Psoas muscle (tissue), 8 donors: ENCODE data around the gene MPZL3. TPM values are rescaled to one million over a fixed set of nuclear protein-coding genes. Genes with fewer than 3 reads are reported as not detected.

Source experiments
- ATAC-seq, 4 donors: fragments of 200-7000 bp; cut with Tn5 transposase; one replicate each; pipeline ENCODE4 v1.9.1; 2020; ENCODE audit warnings: moderate library complexity in 3 of 4, mild to moderate bottlenecking in 2 of 4
- DNase-seq, 2 donors: peaks; one replicate each; pipeline ENCODE4 v3.0.0-alpha.2; 2020
- H3K27ac ChIP-seq: fragments of 200-600 bp; one replicate; pipeline ENCODE4 v1.8.0; 2022
- H3K27me3 ChIP-seq, 3 donors: fragments of 200-600 bp in 1 of 3; one replicate each; pipeline versions ENCODE4 v1.6.1 to v1.8.0; 2013 to 2022; ENCODE audit warnings: low read length in 2 of 3, mild to moderate bottlenecking in 2 of 3, moderate library complexity in 1 of 3; ENCODE audit not compliant: insufficient read depth in 3 of 3
- H3K36me3 ChIP-seq, 2 donors: fragments of 200-600 bp in 1 of 2; one replicate each; pipeline versions ENCODE4 v1.6.1 to v1.8.0; 2013 to 2022; ENCODE audit warnings: low read depth in 1 of 2, mild to moderate bottlenecking in 1 of 2, moderate library complexity in 1 of 2; ENCODE audit not compliant: insufficient read depth in 1 of 2
- H3K4me1 ChIP-seq: fragments of 200-600 bp; one replicate; pipeline ENCODE4 v1.8.0; 2022
- H3K4me3 ChIP-seq: fragments of 200-600 bp; one replicate; pipeline ENCODE4 v1.8.0; 2022; ENCODE audit warnings: mild to moderate bottlenecking
- H3K9me3 ChIP-seq: fragments of 200-600 bp; one replicate; pipeline ENCODE4 v1.8.0; 2022
- CTCF ChIP-seq: fragments of 200-600 bp; IDR thresholded peaks from one replicate; pipeline ENCODE4 v1.8.0; 2022; ENCODE audit warnings: antibody characterized with exemption
- WGBS, 3 donors: extraction: QIAGEN DNeasy Blood & Tissue Kit; methylation state at CpG; one replicate each; pipeline versions ENCODE4 v1.1.6 to v1.1.7; 2013; 5-methylcytosine and 5-hydroxymethylcytosine counted together
- intact Hi-C, 2 donors: fragments of 100-400 bp; cut with DNase I; formaldehyde crosslinking; loops; one replicate each; pipeline versions ENCODE4 v1.11.0 to v1.14.2; 2022
- long read RNA-seq, 2 donors: library from polyadenylated mRNA; unstranded; transcript quantifications; one replicate each; pipeline ENCODE4 v2.0.0, GENCODE V29; 2021
- polyA plus RNA-seq, 3 donors: library from polyadenylated mRNA; stranded (reverse); fragments of 200-250 nt; gene quantifications; one replicate each; pipeline ENCODE4 v1.2.3, GENCODE V29; 2013
- total RNA-seq, 4 donors: library from RNA; stranded (reverse); fragmentation: NEBNext Ultra II Directional in 2 of 4; extraction: Animal tissue kit (Norgen Biotek cat#: 25700) in 2 of 4; gene quantifications; one replicate each; pipeline versions ENCODE4 v1.2.1 to v1.2.4, GENCODE V29; 2021 to 2023
- donor health status: healthy with polysubstance abuse.
- donor health status: DM: no; HTN: no; CAD: no; lungs with moderate emphysema.
- donor health status: Bipolar disorder and iron deficiency.
- donor health status: healthy.
- donor health status: DM: yes; HTN: yes; CAD: no.
- donor health status: DM: no; HTN: no; CAD: no.
- donor health status: DM: no; HTN: no; CAD: no.
- donor health status: DM: yes; HTN: yes; CAD: no.

MPZL3 gene, protein sequence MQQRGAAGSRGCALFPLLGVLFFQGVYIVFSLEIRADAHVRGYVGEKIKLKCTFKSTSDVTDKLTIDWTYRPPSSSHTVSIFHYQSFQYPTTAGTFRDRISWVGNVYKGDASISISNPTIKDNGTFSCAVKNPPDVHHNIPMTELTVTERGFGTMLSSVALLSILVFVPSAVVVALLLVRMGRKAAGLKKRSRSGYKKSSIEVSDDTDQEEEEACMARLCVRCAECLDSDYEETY
- total RNA-seq: under 1 TPM; 0.22 to 0.97 (median 0.49) TPM
- under 1 TPM; 0.07 to 0.16 (median 0.13) TPM for polyA plus RNA-seq
- long read RNA-seq, donor 1: 0 reads
- long read RNA-seq, donor 2: 0 reads

DNA sequence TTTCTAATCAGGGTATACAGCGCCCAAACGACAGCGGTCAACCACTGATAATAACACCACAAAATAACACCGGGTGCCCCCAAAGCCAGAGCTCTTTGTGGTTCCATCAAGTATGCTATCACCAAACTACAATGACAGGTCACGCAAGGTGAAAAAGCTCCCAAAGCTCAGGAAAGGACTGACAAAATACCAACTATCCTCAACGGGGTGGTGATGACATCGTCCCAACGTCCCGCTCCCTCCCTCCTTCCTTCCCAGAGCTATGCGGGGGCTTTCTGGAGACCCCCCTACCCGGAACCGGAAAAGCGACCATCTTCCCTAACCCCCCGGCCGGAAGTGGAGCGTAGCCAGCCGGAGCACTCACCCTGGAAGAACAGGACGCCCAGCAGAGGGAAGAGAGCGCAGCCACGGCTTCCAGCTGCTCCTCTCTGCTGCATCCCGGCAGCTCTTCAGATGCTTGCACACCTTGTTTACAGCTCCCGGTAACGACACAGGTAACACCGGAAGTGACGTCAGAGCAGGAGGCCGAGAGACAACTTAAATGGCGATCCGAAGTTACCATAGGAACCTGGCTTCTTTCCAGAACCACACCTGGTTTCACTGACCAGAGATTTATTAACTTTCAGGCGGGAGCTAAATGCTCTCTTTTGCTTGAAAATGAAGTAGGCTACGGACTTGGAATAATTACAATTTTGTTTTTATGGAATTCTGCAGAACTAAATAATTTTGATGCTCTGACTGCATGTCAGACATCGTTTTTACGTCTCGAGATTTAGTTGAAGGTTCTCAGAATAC, at the start of gene MPZL3:
Gene MPZL3 (minus strand): TSS at position 508 of the 795 bp plus-strand sequence. CDS start 71 bp downstream, at position 437.
- intact Hi-C loops: no loop called here
- no peak for TF ChIP-seq CTCF
- peak within 1 kb of the TSS; percentile 69 for H3K4me3 ChIP-seq
- WGBS, 3 donors: 4 to 7% (median 5%) methylated on average over 33 of the region's 33 CpGs
- no peaks in the 10 kb centered on the region for H3K9me3 ChIP-seq
- peak within 1 kb of the TSS; percentile 7 for H3K27ac ChIP-seq
- peaks cover 0 to 13% (median 6%) of the 10 kb centered on the region in 3 donors for H3K27me3 ChIP-seq
- H3K4me1 ChIP-seq: peaks cover 3% of the 10 kb centered on the region
- ATAC-seq: peak; percentile 37 to 54 (median 50)
- peak; percentile 39 to 62 for DNase-seq
- H3K36me3 ChIP-seq: no peaks in the 10 kb centered on the region

GRCh38 chr11:118301600-118302195, 49.5 kb upstream of the MPZL3 start:
- no peaks in the 10 kb centered on the region for H3K4me1 ChIP-seq
- H3K27ac ChIP-seq: no peak overlapping the region
- no peaks in the 10 kb centered on the region for H3K9me3 ChIP-seq
- H3K36me3 ChIP-seq: no peaks in the 10 kb centered on the region
- TF ChIP-seq CTCF: no peak
- no peak overlapping the region for H3K4me3 ChIP-seq
- intact Hi-C loops: no loop called here
- WGBS, 3 donors: 55 to 71% (median 61%) methylated on average over 8 of the region's 8 CpGs
- ATAC-seq (no peak), DNase-seq (no peak)
- peaks cover 0 to 5% (median 0%) of the 10 kb centered on the region in 3 donors for H3K27me3 ChIP-seq

DNA sequence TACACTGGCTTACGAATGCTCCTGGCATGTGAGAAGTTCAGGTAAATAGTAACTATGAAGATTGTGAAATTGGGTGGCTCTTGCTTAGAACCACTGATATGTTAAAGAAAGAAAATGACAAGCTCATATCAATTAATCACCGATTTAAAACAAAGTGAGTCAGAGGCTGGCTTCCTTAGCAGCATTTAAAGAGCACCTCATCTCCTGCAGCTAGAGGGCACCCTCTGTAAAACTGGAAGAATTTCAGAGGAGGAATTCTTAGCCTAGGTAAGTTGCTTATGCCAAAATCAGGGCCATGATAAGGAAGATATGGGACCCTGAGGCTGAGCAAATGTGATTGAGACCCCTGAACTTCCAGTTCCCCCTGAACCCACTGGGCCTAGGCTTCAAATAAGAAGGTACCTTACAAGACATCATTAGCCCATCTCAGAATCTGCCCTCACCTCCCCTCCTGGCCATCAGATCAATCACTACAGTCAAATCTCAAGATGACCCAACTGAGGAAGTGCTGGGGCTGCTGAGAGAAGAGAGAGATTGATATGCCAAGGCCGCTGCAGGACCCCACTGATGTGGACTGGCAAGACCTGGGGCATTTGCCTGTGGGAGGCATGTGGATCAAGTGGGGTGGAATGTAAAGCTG, 43.8 kb upstream of the MPZL3 start:
- Histone ChIP-seq H3K9me3 (no peaks in the 10 kb centered on the region), H3K36me3 (no peaks in the 10 kb centered on the region), H3K27me3 (peaks cover 0 to 3% (median 0%) of the 10 kb centered on the region in 3 donors), H3K4me3 (no peak overlapping the region), H3K27ac (no peak overlapping the region), H3K4me1 (no peaks in the 10 kb centered on the region)
- DNase-seq: no peak
- ATAC-seq: peak in 1 of 4 donors; percentile 37
- peak; percentile 46 for TF ChIP-seq CTCF
- intact Hi-C loops: loop anchor here in 1 of 2 donors (10.0 kb wide), 2 partner anchors 49 to 189 kb away; partner anchors contain the start of genes CD3D and CD3G
- WGBS, 3 donors: 60 to 75% (median 62%) methylated on average over 3 of the region's 3 CpGs

DNA sequence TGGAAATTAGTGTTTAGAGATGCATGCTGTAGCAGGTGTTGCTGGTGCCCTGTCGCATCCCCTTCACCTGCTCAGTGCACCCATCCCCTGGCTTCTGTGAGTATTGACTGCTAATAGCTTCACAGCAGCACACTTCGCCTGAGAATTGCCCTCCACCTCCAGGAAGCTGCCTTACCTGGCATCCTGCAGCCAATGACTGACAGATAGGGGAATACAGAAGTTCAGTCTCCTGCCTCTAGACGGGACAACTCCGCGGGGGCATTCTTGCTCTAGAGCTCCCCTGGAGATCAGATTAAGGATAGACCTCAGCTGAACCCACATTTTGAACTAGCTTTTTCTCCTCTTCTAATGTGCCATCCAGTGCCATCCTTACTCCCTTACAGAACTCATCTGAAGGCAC, 43.0 kb upstream of the MPZL3 start:
- no peak overlapping the region for H3K27ac ChIP-seq
- H3K36me3 ChIP-seq: no peaks in the 10 kb centered on the region
- TF ChIP-seq CTCF: no peak
- H3K27me3 ChIP-seq: peaks cover 0 to 3% (median 0%) of the 10 kb centered on the region in 3 donors
- no peaks in the 10 kb centered on the region for H3K9me3 ChIP-seq
- no peak for DNase-seq
- ATAC-seq: no peak
- intact Hi-C loops: loop anchor here in 1 of 2 donors (10.0 kb wide), 2 partner anchors 50 to 190 kb away; partner anchors contain the start of genes CD3D and CD3G
- WGBS, 3 donors: 56 to 75% (median 65%) methylated on average over 5 of the region's 5 CpGs
- H3K4me3 ChIP-seq: no peak overlapping the region
- no peaks in the 10 kb centered on the region for H3K4me1 ChIP-seq
